Measurements from ENCODE around the gene ZNF605.
"Not testable (repeated sequence)": the region's sequence is repeated elsewhere in the genome, so short reads cannot be mapped to it uniquely, and the experiment has no call there.

Gene ZNF605

GRCh38 chr12:132926415-132926833 lies 29.7 kb downstream of the ZNF605 start:
- H3K4me1 ChIP-seq (ENCODE audit: control insufficient read depth in 1 of 2, insufficient read depth in 2 of 2, low read length in 2 of 2) = no peaks in the 10 kb centered on the region
- H3K4me3 ChIP-seq (ENCODE audit: low read depth in 1 of 2, low read length in 2 of 2) = peak overlapping the region; percentile 38 to 44
- peaks cover 71 to 82% of the 10 kb centered on the region in 2 donors for H3K9me3 ChIP-seq (ENCODE audit: control insufficient read depth in 1 of 2, low read length in 2 of 2)
- H3K36me3 ChIP-seq (ENCODE audit: control insufficient read depth in 1 of 2, insufficient read depth in 2 of 2, low read length in 2 of 2) = peaks cover 5 to 69% of the 10 kb centered on the region in 2 donors
- no peaks in the 10 kb centered on the region for H3K27me3 ChIP-seq (ENCODE audit: low read depth, low read length)
- no peak overlapping the region for H3K27ac ChIP-seq (ENCODE audit: low read length)

GRCh38 chr12:132925597-132926414 lies 30.3 kb downstream of the ZNF605 start:
- H3K36me3 ChIP-seq (ENCODE audit: control insufficient read depth in 1 of 2, insufficient read depth in 2 of 2, low read length in 2 of 2) = peaks cover 5 to 64% of the 10 kb centered on the region in 2 donors
- H3K9me3 ChIP-seq (ENCODE audit: control insufficient read depth in 1 of 2, low read length in 2 of 2) = peaks cover 70 to 82% of the 10 kb centered on the region in 2 donors
- H3K4me3 ChIP-seq (ENCODE audit: low read depth in 1 of 2, low read length in 2 of 2) = peak overlapping the region; percentile 38 to 44
- H3K27me3 ChIP-seq (ENCODE audit: low read depth, low read length) = no peaks in the 10 kb centered on the region
- H3K27ac ChIP-seq (ENCODE audit: low read length) = no peak overlapping the region
- no peaks in the 10 kb centered on the region for H3K4me1 ChIP-seq (ENCODE audit: control insufficient read depth in 1 of 2, insufficient read depth in 2 of 2, low read length in 2 of 2)

GRCh38 chr12:132924356-132924755 lies 31.8 kb downstream of the ZNF605 start:
- no peaks in the 10 kb centered on the region for H3K27me3 ChIP-seq (ENCODE audit: low read depth, low read length)
- peaks cover 62 to 81% of the 10 kb centered on the region in 2 donors for H3K9me3 ChIP-seq (ENCODE audit: control insufficient read depth in 1 of 2, low read length in 2 of 2)
- no peak overlapping the region for H3K27ac ChIP-seq (ENCODE audit: low read length)
- H3K4me3 ChIP-seq (ENCODE audit: low read depth in 1 of 2, low read length in 2 of 2) = peak overlapping the region; percentile 38 to 44
- H3K36me3 ChIP-seq (ENCODE audit: control insufficient read depth in 1 of 2, insufficient read depth in 2 of 2, low read length in 2 of 2) = peaks cover 5 to 49% of the 10 kb centered on the region in 2 donors
- no peaks in the 10 kb centered on the region for H3K4me1 ChIP-seq (ENCODE audit: control insufficient read depth in 1 of 2, insufficient read depth in 2 of 2, low read length in 2 of 2)

- Histone ChIP-seq H3K9me3 (ENCODE audit: control insufficient read depth in 1 of 2, low read length in 2 of 2) (peaks cover 55 to 77% of the 10 kb centered on the region in 2 donors), H3K4me1 (ENCODE audit: control insufficient read depth in 1 of 2, insufficient read depth in 2 of 2, low read length in 2 of 2) (no peaks in the 10 kb centered on the region), H3K36me3 (ENCODE audit: control insufficient read depth in 1 of 2, insufficient read depth in 2 of 2, low read length in 2 of 2) (peaks cover 5 to 40% of the 10 kb centered on the region in 2 donors), H3K4me3 (ENCODE audit: low read depth in 1 of 2, low read length in 2 of 2) (peak overlapping the region in 1 of 2 donors; percentile 44), H3K27me3 (ENCODE audit: low read depth, low read length) (no peaks in the 10 kb centered on the region), H3K27ac (ENCODE audit: low read length) (no peak overlapping the region)
Measured at GRCh38 chr12:132923356-132923909, 32.7 kb downstream of the ZNF605 start.

DNA sequence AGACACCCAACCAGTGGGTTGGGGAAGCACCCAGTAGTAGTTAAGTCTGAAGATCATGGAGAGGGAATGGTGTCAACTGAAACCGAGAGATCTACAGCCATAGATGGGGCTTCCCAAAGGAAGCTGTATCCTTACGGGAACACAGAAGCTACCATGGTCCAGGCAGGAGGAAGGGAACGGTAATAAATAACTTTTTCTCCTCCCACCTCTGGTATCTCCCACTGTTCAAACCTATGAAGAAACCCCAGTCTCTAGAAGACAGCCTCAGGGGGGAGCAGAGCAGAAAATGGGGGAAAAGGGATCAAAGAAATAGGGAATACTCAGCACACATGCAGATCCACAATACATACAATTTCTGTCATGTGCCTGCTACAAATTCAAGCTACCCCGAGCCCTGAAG lies 33.4 kb downstream of the ZNF605 start:
- peak overlapping the region in 1 of 2 donors; percentile 45 for H3K4me3 ChIP-seq (ENCODE audit: low read depth in 1 of 2, low read length in 2 of 2)
- no peak overlapping the region for H3K27ac ChIP-seq (ENCODE audit: low read length)
- H3K36me3 ChIP-seq (ENCODE audit: control insufficient read depth in 1 of 2, insufficient read depth in 2 of 2, low read length in 2 of 2) = peaks cover 5 to 32% of the 10 kb centered on the region in 2 donors
- H3K27me3 ChIP-seq (ENCODE audit: low read depth, low read length) = no peaks in the 10 kb centered on the region
- no peaks in the 10 kb centered on the region for H3K4me1 ChIP-seq (ENCODE audit: control insufficient read depth in 1 of 2, insufficient read depth in 2 of 2, low read length in 2 of 2)
- peaks cover 57 to 83% of the 10 kb centered on the region in 2 donors for H3K9me3 ChIP-seq (ENCODE audit: control insufficient read depth in 1 of 2, low read length in 2 of 2)

- Histone ChIP-seq H3K4me3 (ENCODE audit: low read depth in 1 of 2, low read length in 2 of 2) (peak overlapping the region in 1 of 2 donors; percentile 45), H3K36me3 (ENCODE audit: control insufficient read depth in 1 of 2, insufficient read depth in 2 of 2, low read length in 2 of 2) (peaks cover 4 to 27% of the 10 kb centered on the region in 2 donors), H3K27ac (ENCODE audit: low read length) (no peak overlapping the region), H3K27me3 (ENCODE audit: low read depth, low read length) (no peaks in the 10 kb centered on the region), H3K9me3 (ENCODE audit: control insufficient read depth in 1 of 2, low read length in 2 of 2) (peaks cover 53 to 84% of the 10 kb centered on the region in 2 donors), H3K4me1 (ENCODE audit: control insufficient read depth in 1 of 2, insufficient read depth in 2 of 2, low read length in 2 of 2) (no peaks in the 10 kb centered on the region)
Measured at GRCh38 chr12:132921685-132922084, 34.4 kb downstream of the ZNF605 start.

DNA sequence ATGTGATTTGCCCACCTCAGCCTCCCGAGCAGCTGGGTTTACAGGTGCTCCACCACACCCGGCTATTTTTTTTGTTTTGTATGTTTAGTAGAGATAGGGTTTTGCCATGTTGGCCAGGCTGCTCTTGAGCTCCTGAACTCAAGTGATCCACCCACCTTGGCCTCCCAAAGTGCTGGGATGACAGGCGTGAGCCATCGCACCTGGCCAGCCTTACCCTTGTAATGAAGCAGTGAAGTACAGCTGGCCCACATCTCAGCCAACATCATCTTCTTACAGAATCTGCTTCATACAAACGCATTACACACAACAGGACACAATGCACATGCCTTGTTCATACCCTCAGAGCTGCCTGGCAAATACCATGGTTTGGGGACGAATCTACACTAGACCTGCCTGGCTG lies 37.4 kb downstream of the ZNF605 start:
- no peaks in the 10 kb centered on the region for H3K27me3 ChIP-seq (ENCODE audit: low read depth, low read length)
- H3K27ac ChIP-seq (ENCODE audit: low read length) = no peak overlapping the region
- H3K4me1 ChIP-seq (ENCODE audit: control insufficient read depth in 1 of 2, insufficient read depth in 2 of 2, low read length in 2 of 2) = no peaks in the 10 kb centered on the region
- peaks cover 0 to 15% of the 10 kb centered on the region in 2 donors for H3K36me3 ChIP-seq (ENCODE audit: control insufficient read depth in 1 of 2, insufficient read depth in 2 of 2, low read length in 2 of 2)
- peak overlapping the region in 1 of 2 donors; percentile 26 for H3K4me3 ChIP-seq (ENCODE audit: low read depth in 1 of 2, low read length in 2 of 2)
- peaks cover 30 to 66% of the 10 kb centered on the region in 2 donors for H3K9me3 ChIP-seq (ENCODE audit: control insufficient read depth in 1 of 2, low read length in 2 of 2)

GRCh38 chr12:132909030-132909368 lies 47.1 kb downstream of the ZNF605 start:
- Histone ChIP-seq H3K4me3 (ENCODE audit: low read depth in 1 of 2, low read length in 2 of 2) (peak overlapping the region; percentile 66 to 80), H3K9me3 (ENCODE audit: control insufficient read depth in 1 of 2, low read length in 2 of 2) (peaks cover 0 to 6% of the 10 kb centered on the region in 2 donors), H3K36me3 (ENCODE audit: control insufficient read depth in 1 of 2, insufficient read depth in 2 of 2, low read length in 2 of 2) (no peaks in the 10 kb centered on the region), H3K27ac (ENCODE audit: low read length) (no peak overlapping the region), H3K27me3 (ENCODE audit: low read depth, low read length) (no peaks in the 10 kb centered on the region), H3K4me1 (ENCODE audit: control insufficient read depth in 1 of 2, insufficient read depth in 2 of 2, low read length in 2 of 2) (no peaks in the 10 kb centered on the region)

GRCh38 chr12:132908145-132909029 lies 47.7 kb downstream of the ZNF605 start:
- Histone ChIP-seq H3K36me3 (ENCODE audit: control insufficient read depth in 1 of 2, insufficient read depth in 2 of 2, low read length in 2 of 2) (no peaks in the 10 kb centered on the region), H3K9me3 (ENCODE audit: control insufficient read depth in 1 of 2, low read length in 2 of 2) (peaks cover 0 to 3% of the 10 kb centered on the region in 2 donors), H3K27ac (ENCODE audit: low read length) (no peak overlapping the region), H3K4me3 (ENCODE audit: low read depth in 1 of 2, low read length in 2 of 2) (peak overlapping the region; percentile 66 to 80), H3K27me3 (ENCODE audit: low read depth, low read length) (no peaks in the 10 kb centered on the region), H3K4me1 (ENCODE audit: control insufficient read depth in 1 of 2, insufficient read depth in 2 of 2, low read length in 2 of 2) (no peaks in the 10 kb centered on the region)

DNA sequence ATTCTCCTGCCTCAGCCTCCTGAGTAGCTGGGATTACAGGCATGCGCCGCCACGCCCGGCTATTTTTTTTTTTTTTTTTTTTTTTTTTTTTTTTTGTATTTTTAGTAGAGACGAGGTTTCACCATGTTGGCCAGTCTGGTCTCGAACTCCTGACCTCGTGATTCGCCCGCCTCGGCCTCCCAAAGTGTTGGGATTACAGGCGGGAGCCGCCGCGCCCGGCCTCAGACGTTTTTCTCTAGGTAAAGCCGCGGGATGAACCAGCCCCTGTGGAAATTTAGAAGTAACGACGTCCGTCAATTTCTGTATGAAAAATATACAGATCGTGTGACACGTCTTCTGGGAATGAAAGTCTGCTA lies 48.3 kb downstream of the ZNF605 start:
- H3K27ac ChIP-seq (ENCODE audit: low read length); H3K9me3 ChIP-seq (ENCODE audit: control insufficient read depth in 1 of 2, low read length in 2 of 2); H3K27me3 ChIP-seq (ENCODE audit: low read depth, low read length): not testable (repeated sequence)

DNA sequence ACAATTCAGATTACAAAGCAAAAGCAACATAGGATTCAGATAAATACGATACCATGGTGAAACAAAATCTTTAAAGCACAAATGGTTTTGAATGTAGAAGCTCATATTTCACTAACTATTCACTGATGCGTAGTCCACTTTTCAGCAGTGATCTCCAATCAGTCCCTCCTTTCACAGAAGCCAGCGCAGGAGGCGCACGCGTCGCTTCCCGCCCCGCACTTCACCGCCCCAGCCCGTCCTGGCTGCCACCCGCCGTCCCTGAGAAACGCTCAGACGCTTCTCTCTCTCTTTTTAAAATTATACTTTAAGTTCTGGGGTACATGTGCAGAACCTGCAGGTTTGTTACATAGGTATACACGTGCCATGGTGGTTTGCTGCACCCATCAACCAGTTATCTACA lies 48.9 kb downstream of the ZNF605 start:
- Histone ChIP-seq H3K9me3 (ENCODE audit: control insufficient read depth in 1 of 2, low read length in 2 of 2) (peaks cover 0 to 2% of the 10 kb centered on the region in 2 donors), H3K4me1 (ENCODE audit: control insufficient read depth in 1 of 2, insufficient read depth in 2 of 2, low read length in 2 of 2) (no peaks in the 10 kb centered on the region), H3K27ac (ENCODE audit: low read length) (no peak overlapping the region), H3K27me3 (ENCODE audit: low read depth, low read length) (no peaks in the 10 kb centered on the region), H3K36me3 (ENCODE audit: control insufficient read depth in 1 of 2, insufficient read depth in 2 of 2, low read length in 2 of 2) (no peaks in the 10 kb centered on the region), H3K4me3 (ENCODE audit: low read depth in 1 of 2, low read length in 2 of 2) (no peak overlapping the region)

More for the DNA sequence above, 48.3 kb downstream of the ZNF605 start:
- not testable (repeated sequence) for H3K4me1 ChIP-seq (ENCODE audit: control insufficient read depth in 1 of 2, insufficient read depth in 2 of 2, low read length in 2 of 2); H3K36me3 ChIP-seq (ENCODE audit: control insufficient read depth in 1 of 2, insufficient read depth in 2 of 2, low read length in 2 of 2)
- H3K4me3 ChIP-seq (ENCODE audit: low read depth in 1 of 2, low read length in 2 of 2) = peak overlapping the region in 1 of 2 donors; percentile 80
